Measurements from ENCODE around the gene BTBD19. TPM values are rescaled to one million over a fixed set of nuclear protein-coding genes. Genes with fewer than 3 reads are reported as not detected.

BTBD19 gene
- polyA plus RNA-seq, 2 of the 4 experiments (the other 2 are of a cell fraction): 4.7 to 7.4 TPM

GRCh38 chr1:44826375-44827196 lies 18.3 kb downstream of the BTBD19 start:
- no peak for TF ChIP-seq MYC (IDR thresholded peaks at IDR 0.05; ENCODE audit: borderline replicate concordance, low read length)
- Histone ChIP-seq H3K4me1 (no peaks in the 10 kb centered on the region), H3K4me3 (no peak overlapping the region), H3K4me2 (no peak overlapping the region), H3K9me3 (no peaks in the 10 kb centered on the region), H3K27ac (no peak overlapping the region)
- 81% methylated on average over 7 of the region's 24 CpGs for WGBS (ENCODE audit: missing lambda C conversion rate)
- no peak for FAIRE-seq
- ChIA-PET POLR2A (no interaction called here), CTCF (interaction anchor here (0.6 to 3.3 kb wide), 4 partner anchors 9 to 79 kb away, joined by 3 to 14 read pairs (median 3); no protein-coding TSS in a partner anchor)
- DNase-seq (ENCODE audit: low read depth in 1 of 2, low spot score in 1 of 2): no peak
- peak in 1 of 2 experiments; percentile 19; a peak in 2 of 6 replicates for ATAC-seq

- H3K4me3 ChIP-seq: no peak overlapping the region
- H3K4me2 ChIP-seq: no peak overlapping the region
- CTCF ChIA-PET: interaction anchor here (1.0 to 3.3 kb wide), 3 partner anchors 10 to 80 kb away, joined by 3 to 14 read pairs (median 3); no protein-coding TSS in a partner anchor
- H3K27ac ChIP-seq: no peak overlapping the region
- ATAC-seq: no peak
- POLR2A ChIA-PET: no interaction called here
- TF ChIP-seq NR3C1 (IDR thresholded peaks at IDR 0.05) (no peak), JUNB (IDR thresholded peaks at IDR 0.05) (no peak), ZFP36 (IDR thresholded peaks at IDR 0.05; ENCODE audit: borderline replicate concordance, partially characterized antibody) (no peak), RAD21 (conservative IDR thresholded peaks at IDR 0.05 in 1 of 2, IDR thresholded peaks at IDR 0.05 in 1 of 2) (no peak), HOXB5 (CRISPR knock-in tag; IDR thresholded peaks at IDR 0.05) (no peak), BCL3 (IDR thresholded peaks at IDR 0.05) (no peak)
- FAIRE-seq: no peak
- no peak for DNase-seq (ENCODE audit: low read depth in 1 of 2, low spot score in 1 of 2)
- H3K9me3 ChIP-seq: no peaks in the 10 kb centered on the region
- H3K4me1 ChIP-seq: no peaks in the 10 kb centered on the region
- no CpG with 5 or more reads among the region's 28 CpGs for WGBS (ENCODE audit: missing lambda C conversion rate)
Measured at GRCh38 chr1:44827197-44828002, 19.1 kb downstream of the BTBD19 start.

- ChIA-PET CTCF (interaction anchor here (1.2 to 3.3 kb wide), 2 partner anchors 9 to 80 kb away, joined by 3 to 14 read pairs; no protein-coding TSS in a partner anchor), POLR2A (no interaction called here)
- H3K4me1 ChIP-seq: no peaks in the 10 kb centered on the region
- no peak overlapping the region for H3K27ac ChIP-seq
- FAIRE-seq: no peak
- DNase-seq (ENCODE audit: low read depth in 1 of 2, low spot score in 1 of 2): no peak
- H3K9me3 ChIP-seq: no peaks in the 10 kb centered on the region
- no peak for ATAC-seq
- WGBS (ENCODE audit: missing lambda C conversion rate): 91% methylated on average over 20 of the region's 21 CpGs
- H3K4me3 ChIP-seq: no peak overlapping the region
- no peak overlapping the region for H3K4me2 ChIP-seq
- no peak for TF ChIP-seq CHD4 (IDR thresholded peaks at IDR 0.05; ENCODE audit: borderline replicate concordance)
Measured at GRCh38 chr1:44828003-44828651, 19.8 kb downstream of the BTBD19 start.

GRCh38 chr1:44828841-44829440 lies 20.6 kb downstream of the BTBD19 start:
- CTCF ChIA-PET: interaction anchor here (0.6 to 3.3 kb wide), 2 partner anchors 8 to 179 kb away, joined by 3 to 14 read pairs; no protein-coding TSS in a partner anchor
- no peak for ATAC-seq

More at GRCh38 chr1:44828841-44829440, 20.6 kb downstream of the BTBD19 start:
- Histone ChIP-seq H3K4me1 (no peaks in the 10 kb centered on the region), H3K27ac (no peak overlapping the region), H3K4me3 (no peak overlapping the region), H3K4me2 (no peak overlapping the region), H3K9me3 (no peaks in the 10 kb centered on the region)
- FAIRE-seq: no peak
- no peak for TF ChIP-seq JUN (IDR thresholded peaks at IDR 0.05)
- no peak for TF ChIP-seq PHF8 (IDR thresholded peaks at IDR 0.05; ENCODE audit: borderline replicate concordance, low read depth)
- no peak for TF ChIP-seq MAZ (IDR thresholded peaks at IDR 0.05; ENCODE audit: borderline replicate concordance, low read depth, low read length)
- no peak for TF ChIP-seq E2F6 (IDR thresholded peaks at IDR 0.05; ENCODE audit: borderline replicate concordance, low read depth)
- TF ChIP-seq HOXA7 (CRISPR knock-in tag; IDR thresholded peaks at IDR 0.05): no peak
- no peak for TF ChIP-seq SMC3 (IDR thresholded peaks at IDR 0.05)
- no peak for TF ChIP-seq EHMT2 (IDR thresholded peaks at IDR 0.05; ENCODE audit: low read depth)
- TF ChIP-seq FOXS1 (CRISPR knock-in tag; IDR thresholded peaks at IDR 0.05): no peak
- no peak for TF ChIP-seq EP300 (IDR thresholded peaks at IDR 0.05)
- TF ChIP-seq CBX8 (IDR thresholded peaks at IDR 0.05): no peak
- TF ChIP-seq HEYL (CRISPR knock-in tag; IDR thresholded peaks at IDR 0.05): no peak
- TF ChIP-seq RCOR1 (IDR thresholded peaks at IDR 0.05; ENCODE audit: low read depth, low read length): no peak
- TF ChIP-seq USF2 (IDR thresholded peaks at IDR 0.05): no peak
- no peak for TF ChIP-seq POLR2AphosphoS2 (conservative IDR thresholded peaks at IDR 0.05; ENCODE audit: low read length)
- TF ChIP-seq RAD21 (conservative IDR thresholded peaks at IDR 0.05 in 1 of 2, IDR thresholded peaks at IDR 0.05 in 1 of 2): no peak
- POLR2A ChIA-PET: no interaction called here
- DNase-seq (ENCODE audit: low read depth in 1 of 2, low spot score in 1 of 2): no peak
- 89% methylated on average over 8 of the region's 15 CpGs for WGBS (ENCODE audit: missing lambda C conversion rate)
